TTC549 (cell line): ENCODE results near the gene LRRN4.

Experiments used
- FAIRE-seq: peaks from 2 replicates; lab custom pipeline; 2012; peaks lifted over from hg19 to GRCh38; lab: Jason Lieb, UNC

Gene LRRN4

DNA sequence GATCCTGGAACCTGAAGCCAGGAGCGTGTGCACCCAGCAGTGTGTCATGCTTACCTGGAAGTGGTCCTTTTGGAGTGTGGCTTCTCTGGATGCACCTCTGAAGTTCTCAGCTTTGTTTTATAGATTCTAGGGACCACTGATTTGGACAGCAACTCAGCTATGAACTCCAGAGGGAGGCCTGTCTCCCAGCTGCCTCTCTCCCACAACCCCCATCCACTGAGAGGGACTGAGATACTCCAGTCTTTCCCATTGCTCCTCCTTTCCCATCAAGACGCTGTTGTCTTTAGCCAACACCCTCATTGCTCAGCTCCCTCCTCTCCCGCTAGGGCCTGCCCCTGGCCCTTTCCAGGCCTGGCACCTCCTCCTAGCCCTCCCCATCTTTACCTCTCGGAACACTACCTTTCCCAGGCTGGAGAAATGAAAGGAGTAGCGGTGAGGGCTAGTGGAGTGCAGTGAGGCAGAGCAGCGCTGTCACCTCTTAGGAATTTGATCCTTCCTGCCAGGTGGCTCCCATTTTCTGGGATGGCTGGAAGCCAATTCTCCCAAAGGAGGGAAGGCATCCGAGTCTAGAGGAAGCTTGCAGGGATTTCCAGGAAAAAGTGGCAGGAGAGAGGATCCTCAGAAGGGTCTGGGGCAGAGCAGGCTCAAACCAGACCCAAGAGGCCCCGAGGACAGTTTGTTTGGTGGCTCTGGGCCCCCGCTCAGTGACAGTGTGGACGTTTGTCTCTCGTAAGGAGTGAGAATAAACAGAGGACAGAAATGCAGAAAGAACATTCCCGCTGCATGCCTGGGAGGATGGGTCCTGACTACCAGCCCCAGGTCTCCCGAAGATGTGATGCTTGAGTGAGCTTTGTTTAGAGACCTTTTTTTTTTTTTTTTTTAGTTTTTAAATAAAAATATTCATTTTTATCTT lies at the start of gene LRRN4:
Gene LRRN4, minus strand, starts transcription at position 285 of the 913 bp plus-strand sequence. CDS start 1,261 bp downstream, outside the sequence.
- FAIRE-seq, result no peak

GRCh38 chr20:6103301-6103700 lies 49.4 kb upstream of the LRRN4 start:
- no peak for FAIRE-seq

DNA sequence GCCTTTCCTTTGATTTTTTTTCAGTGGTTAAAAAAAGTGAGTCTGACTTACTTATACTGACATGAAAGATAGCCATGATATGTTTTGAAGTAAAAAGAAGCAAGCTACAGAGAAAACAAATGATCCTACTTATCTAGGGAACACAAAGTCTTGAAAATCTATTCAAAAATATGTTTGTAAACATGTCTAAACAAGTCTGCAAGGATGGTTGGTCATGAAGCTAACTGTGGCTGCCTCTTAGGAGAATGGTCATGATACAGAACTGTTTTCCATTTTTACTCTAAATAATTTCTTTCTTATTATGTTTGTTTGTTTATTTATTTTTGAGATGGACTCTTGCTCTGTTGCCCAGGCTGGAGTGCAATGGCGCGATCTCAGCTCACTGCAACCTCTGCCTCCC lies 47.5 kb upstream of the LRRN4 start:
- no peak for FAIRE-seq

DNA sequence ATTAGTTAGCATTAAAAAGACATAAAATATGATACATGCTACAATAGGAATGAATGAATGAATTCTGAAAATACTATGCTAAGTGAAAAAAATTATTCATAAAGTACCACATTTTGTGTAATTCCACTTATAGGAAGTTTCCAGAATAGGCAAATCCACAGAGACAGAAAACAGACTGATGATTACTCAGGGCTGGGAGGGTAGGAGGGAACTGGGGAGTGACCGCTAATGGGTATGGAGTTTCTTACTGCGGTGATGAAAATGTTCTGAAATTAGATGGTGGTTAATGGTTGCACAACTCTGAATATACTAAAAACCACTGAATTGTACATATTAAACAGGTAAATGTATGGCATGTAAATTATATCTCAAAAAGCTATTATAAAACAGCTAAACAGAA lies 46.4 kb upstream of the LRRN4 start:
- no peak for FAIRE-seq

DNA sequence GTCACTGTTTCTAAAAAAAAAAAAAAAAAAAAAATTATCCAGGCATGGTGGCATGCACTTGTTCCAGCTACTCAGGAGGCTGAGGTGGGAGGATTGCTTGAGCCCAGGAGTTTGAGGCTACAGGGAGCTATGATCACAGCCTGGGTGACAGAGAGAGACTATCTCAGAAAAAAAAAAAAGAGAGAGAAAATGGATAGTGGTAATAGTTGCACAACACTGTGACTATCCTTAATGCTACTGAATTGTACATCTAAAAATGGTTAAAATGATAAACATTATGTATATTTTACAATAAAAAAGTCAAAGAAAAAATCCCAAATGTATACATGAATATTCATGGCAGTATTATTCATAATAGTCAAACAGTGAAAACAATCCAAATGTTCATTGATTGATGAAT lies 46.0 kb upstream of the LRRN4 start:
- no peak for FAIRE-seq

GRCh38 chr20:6095409-6095808 lies 41.5 kb upstream of the LRRN4 start:
- no peak for FAIRE-seq

GRCh38 chr20:6094565-6094964 lies 40.7 kb upstream of the LRRN4 start:
- no peak for FAIRE-seq

GRCh38 chr20:6094063-6094462 lies 40.2 kb upstream of the LRRN4 start:
- FAIRE-seq, result no peak

DNA sequence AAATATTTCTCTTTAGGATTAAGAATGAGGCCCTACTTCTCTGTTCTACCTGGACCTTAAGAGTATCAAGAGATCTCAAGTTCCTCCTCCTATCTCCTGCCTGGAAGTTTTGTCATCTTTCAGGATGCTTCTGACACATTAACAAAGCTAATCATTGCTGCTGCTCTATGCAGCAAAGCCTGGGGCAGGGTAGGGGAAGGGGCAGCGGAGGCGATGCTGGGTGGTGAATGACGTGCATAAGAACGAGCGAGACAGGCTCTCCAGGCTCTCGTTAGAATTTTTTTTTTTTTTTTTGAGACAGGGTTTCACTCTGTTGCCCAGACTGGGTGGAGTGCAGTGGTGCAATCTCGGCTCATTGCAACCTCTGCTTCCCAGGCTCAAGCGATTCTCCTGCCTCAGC lies 37.8 kb upstream of the LRRN4 start:
- no peak for FAIRE-seq

DNA sequence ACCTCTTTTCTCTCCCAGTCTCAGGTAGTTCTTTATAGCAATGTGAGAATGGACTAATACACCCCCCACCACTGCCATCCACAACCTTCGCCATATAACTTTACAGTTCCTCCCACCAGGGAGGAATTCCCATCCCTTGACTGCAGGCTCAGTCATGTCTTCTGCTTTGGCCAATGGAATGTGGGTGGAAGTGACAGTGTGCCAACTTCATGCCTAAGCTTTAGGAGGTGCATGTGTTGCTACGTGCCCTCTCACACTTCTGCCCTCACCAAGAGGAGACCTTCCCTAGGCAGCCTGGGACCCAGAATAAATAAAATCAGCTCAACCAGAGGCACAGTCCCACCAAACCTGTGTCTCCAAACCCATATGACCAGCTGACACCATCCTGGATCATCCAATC lies 33.0 kb upstream of the LRRN4 start:
- no peak for FAIRE-seq

- no peak for FAIRE-seq
These were observed 30.1 kb upstream of the LRRN4 start for GRCh38 chr20:6083926-6084325.

DNA sequence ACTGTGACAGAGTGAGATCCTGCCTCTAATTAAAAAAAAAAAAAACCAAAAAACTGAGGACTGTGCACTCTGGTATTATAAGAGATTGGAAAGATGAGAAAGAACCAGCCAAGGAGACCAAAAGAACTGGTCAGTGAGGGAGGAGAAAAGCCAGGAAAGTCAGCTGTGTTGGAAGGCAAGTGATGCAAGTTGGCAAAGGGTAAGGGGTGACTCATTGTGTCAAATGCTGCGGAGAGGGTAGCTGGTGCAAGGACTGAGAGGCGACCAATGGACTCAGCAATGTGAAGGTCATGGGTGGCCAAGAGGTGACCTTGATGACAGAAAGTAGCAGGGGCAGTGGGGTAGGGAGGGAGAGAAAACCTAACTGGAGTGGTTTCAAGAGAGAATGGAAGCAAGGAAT lies 27.4 kb upstream of the LRRN4 start:
- no peak for FAIRE-seq

GRCh38 chr20:6079016-6079415 lies 25.2 kb upstream of the LRRN4 start:
- no peak for FAIRE-seq

DNA sequence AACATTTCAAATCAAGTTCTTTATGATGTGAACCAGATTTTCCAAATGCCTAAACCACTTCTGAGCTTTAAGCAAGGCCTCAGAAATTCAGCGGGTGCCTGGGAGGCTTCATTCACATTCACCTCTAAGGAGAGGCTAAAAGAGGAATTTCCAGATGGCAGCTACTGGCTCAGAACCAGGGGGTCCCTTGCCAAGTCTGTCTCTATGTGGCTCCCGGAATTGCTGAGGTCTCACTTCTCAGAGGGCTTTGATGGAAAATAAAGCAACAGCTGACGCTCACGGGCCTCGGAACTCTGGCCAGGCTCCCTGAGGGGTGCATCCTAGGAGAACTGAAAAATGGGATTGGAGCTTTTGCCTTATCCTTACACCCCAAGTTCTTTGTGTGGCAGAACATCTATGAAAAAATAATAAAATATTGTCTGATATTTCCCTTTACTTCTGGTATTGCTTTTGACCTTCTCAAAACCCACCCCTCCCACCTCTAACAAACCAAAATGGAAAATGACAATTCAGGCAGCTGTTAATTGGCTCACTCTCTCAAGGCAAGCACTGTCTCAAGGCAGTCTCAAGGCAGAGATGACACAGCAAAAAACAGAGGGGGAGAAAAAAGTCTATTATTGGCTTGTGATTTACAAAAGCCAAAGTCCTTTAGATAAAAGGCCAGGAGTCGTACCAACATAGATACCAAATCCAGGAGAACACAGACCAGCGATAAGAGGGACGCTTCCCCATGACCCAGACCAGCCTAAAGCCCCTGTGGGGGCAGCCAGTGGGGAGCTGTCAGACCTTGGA lies 21.8 kb upstream of the LRRN4 start:
- FAIRE-seq, result no peak

- FAIRE-seq, result no peak
These were observed 20.9 kb upstream of the LRRN4 start for GRCh38 chr20:6074784-6075183.

GRCh38 chr20:6074145-6074561 lies 20.3 kb upstream of the LRRN4 start:
- no peak for FAIRE-seq

DNA sequence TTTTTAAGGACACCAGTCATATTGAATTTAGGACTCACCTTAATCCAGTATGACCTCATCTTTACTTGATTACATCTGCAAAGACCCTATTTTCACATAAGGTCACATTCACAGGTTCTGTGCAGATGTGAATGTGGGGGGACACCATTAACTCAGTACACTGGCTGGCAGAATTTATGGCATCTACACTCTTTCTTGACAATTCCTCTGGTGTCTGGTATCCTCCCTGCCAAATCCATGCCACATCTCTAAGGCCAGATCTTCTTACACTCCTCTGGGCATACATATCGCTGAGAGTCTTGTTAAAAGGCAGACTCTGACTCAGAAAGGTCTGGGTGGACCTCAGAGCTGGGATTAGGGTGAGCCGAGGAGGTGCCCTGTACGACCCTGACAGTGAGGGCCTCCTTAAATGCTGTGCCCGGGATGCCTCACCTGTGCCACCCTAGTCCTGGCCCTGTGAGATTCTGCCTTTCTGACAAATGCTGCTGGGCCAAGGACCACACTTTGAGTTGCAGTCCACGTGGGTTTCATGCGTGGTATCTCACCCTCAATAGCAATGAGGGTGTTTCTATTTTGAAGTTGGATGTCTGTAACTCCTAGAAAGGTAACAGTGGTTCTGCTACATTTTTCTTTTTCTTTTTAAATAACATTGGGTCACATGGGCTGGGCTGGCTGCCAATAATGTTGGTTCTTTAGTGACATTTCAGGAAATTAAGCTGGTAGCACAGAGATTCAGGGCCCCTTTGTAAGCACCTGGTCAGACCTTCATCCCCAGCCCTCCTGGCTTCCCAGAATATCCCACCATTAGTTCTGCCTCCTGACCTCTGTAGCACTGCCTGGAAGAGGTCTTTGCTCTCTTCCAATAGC lies 17.2 kb upstream of the LRRN4 start:
- FAIRE-seq, result no peak

DNA sequence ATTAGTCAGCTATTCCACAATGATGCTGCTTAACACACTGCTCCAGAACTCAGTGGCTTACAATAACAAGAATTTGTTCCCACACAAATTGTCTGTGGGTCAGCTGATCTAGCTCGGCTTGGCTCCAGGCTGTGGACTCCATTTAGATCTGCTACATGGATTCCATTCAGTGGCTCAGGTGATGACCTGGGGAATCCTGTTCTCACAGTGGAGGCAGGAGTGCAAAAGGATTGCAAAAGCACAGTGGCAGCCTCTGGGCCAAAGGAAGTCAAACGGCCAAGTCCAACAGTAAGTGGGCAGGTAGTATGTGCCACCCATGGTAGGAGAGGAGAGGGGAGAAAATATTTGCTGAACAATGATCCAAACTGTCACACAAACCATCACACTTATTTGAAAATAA lies 15.8 kb upstream of the LRRN4 start:
- FAIRE-seq, result no peak

GRCh38 chr20:6067763-6068318 lies 14.0 kb upstream of the LRRN4 start:
- no peak for FAIRE-seq

GRCh38 chr20:6066582-6066981 lies 12.7 kb upstream of the LRRN4 start:
- no peak for FAIRE-seq

GRCh38 chr20:6061544-6061943 lies 7.7 kb upstream of the LRRN4 start:
- no peak for FAIRE-seq

DNA sequence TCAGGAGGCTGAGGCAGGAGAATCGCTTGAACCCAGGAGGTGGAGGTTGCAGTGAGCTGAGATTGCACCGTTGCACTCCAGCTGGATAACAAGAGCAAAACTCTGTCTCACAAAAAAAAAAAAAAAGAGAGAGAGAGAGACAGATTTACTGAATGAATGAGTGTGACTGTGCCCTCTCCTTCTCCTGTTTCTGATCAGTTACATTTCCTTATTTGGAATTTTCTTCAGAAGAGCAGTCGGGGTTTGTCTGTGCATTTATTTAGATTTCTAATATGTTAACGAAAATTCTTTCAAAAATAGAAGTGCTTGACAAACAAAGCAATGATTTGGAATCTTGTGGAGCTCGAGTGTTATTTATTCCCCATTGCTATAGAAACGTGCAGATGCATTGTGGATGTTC lies 6.4 kb upstream of the LRRN4 start:
- FAIRE-seq, result no peak
